Coronary artery (tissue), 2 donors: ENCODE data around the gene FRMD4B.

ENCODE experiments used
- DNase-seq: peaks from one replicate; pipeline ENCODE4 v3.0.0-alpha.2; 2017; ENCODE audit warnings: low spot score
- H3K27ac ChIP-seq, 2 donors: fragments of 200-600 bp; sonication (generic); one replicate each; pipeline ENCODE4 v1.5.1; 2016 to 2019
- H3K4me3 ChIP-seq: fragments of 200-600 bp; sonication (generic); 2 replicates; pipeline ENCODE4 v1.5.1; 2016; ENCODE audit warnings: mild to moderate bottlenecking, moderate library complexity
- CTCF ChIP-seq: fragments of 200-600 bp; sonication (generic); IDR thresholded peaks from one replicate; pipeline ENCODE4 v1.5.1; 2019; ENCODE audit warnings: antibody characterized with exemption

Gene FRMD4B

GRCh38 chr3:69174445-69174844, 211.4 kb downstream of the FRMD4B start:
- no peak for TF ChIP-seq CTCF
- H3K27ac ChIP-seq, result no peak overlapping the region
- no peak for DNase-seq
- H3K4me3 ChIP-seq, result no peak overlapping the region

GRCh38 chr3:69172058-69172457, 213.8 kb downstream of the FRMD4B start:
- no peak for DNase-seq
- Histone ChIP-seq H3K4me3 (no peak overlapping the region), H3K27ac (no peak overlapping the region)
- TF ChIP-seq CTCF, result no peak

GRCh38 chr3:69166446-69166845, 219.4 kb downstream of the FRMD4B start:
- DNase-seq, result no peak
- TF ChIP-seq CTCF, result no peak
- Histone ChIP-seq H3K4me3 (no peak overlapping the region), H3K27ac (no peak overlapping the region)

- TF ChIP-seq CTCF, result no peak
- no peak overlapping the region for H3K4me3 ChIP-seq
- H3K27ac ChIP-seq, result no peak overlapping the region
- DNase-seq, result no peak
Observed at GRCh38 chr3:69165744-69166143, 220.1 kb downstream of the FRMD4B start.

GRCh38 chr3:69164296-69164695, 221.6 kb downstream of the FRMD4B start:
- Histone ChIP-seq H3K4me3 (no peak overlapping the region), H3K27ac (no peak overlapping the region)
- TF ChIP-seq CTCF, result no peak
- no peak for DNase-seq

GRCh38 chr3:69162308-69162980, 223.4 kb downstream of the FRMD4B start:
- no peak overlapping the region for H3K27ac ChIP-seq
- DNase-seq, result no peak
- TF ChIP-seq CTCF, result no peak
- no peak overlapping the region for H3K4me3 ChIP-seq

- Histone ChIP-seq H3K4me3 (no peak overlapping the region), H3K27ac (no peak overlapping the region)
- peak; percentile 84 for TF ChIP-seq CTCF
- no peak for DNase-seq
Observed at GRCh38 chr3:69161587-69162307, 224.1 kb downstream of the FRMD4B start.
